Gastrocnemius medialis (tissue), 4 donors: Measurements from ENCODE around the gene FOSL2. TPM values are rescaled to one million over a fixed set of nuclear protein-coding genes. Genes with fewer than 3 reads are reported as not detected.

Experiments used
- ATAC-seq, 2 donors: fragments of 150-250 bp; one replicate each; pipeline ENCODE4 v1.9.1; 2016
- DNase-seq, 2 donors: peaks; one replicate each; pipeline ENCODE4 v3.0.0-alpha.2; 2019
- H3K27ac ChIP-seq, 4 donors: fragments of 200-600 bp; sonication (generic); 1 replicate in 1 of 4; 2 replicates in 3 of 4; pipeline ENCODE4 v1.5.1; 2016 to 2018; ENCODE audit warnings: mild to moderate bottlenecking in 2 of 4, moderate library complexity in 1 of 4
- H3K27me3 ChIP-seq, 3 donors: fragments of 200-600 bp; sonication (generic) in 2 of 3; 1 replicate in 1 of 3; 2 replicates in 2 of 3; pipeline versions ENCODE4 v1.5.1 to v1.6.0; 2016 to 2019; ENCODE audit warnings: mild to moderate bottlenecking in 1 of 3, moderate library complexity in 1 of 3
- H3K36me3 ChIP-seq, 2 donors: fragments of 200-600 bp; sonication (generic) in 1 of 2; one replicate each; pipeline ENCODE4 v1.5.1; 2017 to 2018
- H3K4me1 ChIP-seq, 2 donors: fragments of 200-600 bp; sonication (generic) in 1 of 2; one replicate each; pipeline ENCODE4 v1.5.1; 2016 to 2017; ENCODE audit warnings: mild to moderate bottlenecking in 2 of 2
- H3K4me3 ChIP-seq, 4 donors: fragments of 200-600 bp; sonication (generic) in 3 of 4; 1 replicate in 1 of 4; 2 replicates in 3 of 4; pipeline ENCODE4 v1.5.1; 2016 to 2019; ENCODE audit warnings: mild to moderate bottlenecking in 2 of 4
- H3K9me3 ChIP-seq, 3 donors: fragments of 200-600 bp; sonication (generic) in 2 of 3; 1 replicate in 1 of 3; 2 replicates in 2 of 3; pipeline ENCODE4 v1.5.1; 2016 to 2019
- POLR2A ChIP-seq, 2 donors: fragments of 450-650 bp; IDR thresholded peaks; one replicate each; pipeline ENCODE4 v1.6.1; 2017; ENCODE audit warnings: antibody characterized with exemption in 2 of 2, mild to moderate bottlenecking in 2 of 2, moderate library complexity in 2 of 2
- in situ Hi-C, 4 donors: fragments of 200-750 bp; cut with MboI; loops; one replicate each; pipeline versions ENCODE4 v1.15.0 to v1.8.0; 2017; ENCODE audit warnings: low sequenced_read_pairs in 4 of 4
- intact Hi-C: fragments of 100-400 bp; cut with DNase I; formaldehyde crosslinking; loops from one replicate; pipeline ENCODE4 v1.15.1; 2023; ENCODE audit warnings: low total_unique reads
- total RNA-seq, 4 donors: library from RNA; depleted of rRNA; stranded (reverse); fragments of >200 nt; gene quantifications; one replicate each; pipeline versions ENCODE4 v1.1.0 to v1.2.3, GENCODE V29; 2016
- TF ChIP-seq, protein P1 (sequence below), 5 experiments: fragments of 450-650 bp in 3 of 5; fragments of 200-600 bp in 2 of 5; sonication (generic) in 2 of 5; IDR thresholded peaks in 4 of 5; conservative IDR thresholded peaks in 1 of 5; 1 replicate in 4 of 5; 2 replicates in 1 of 5; pipeline ENCODE4 v1.5.1; 2016 to 2019; ENCODE audit warnings: antibody characterized with exemption in 5 of 5, mild to moderate bottlenecking in 3 of 5, moderate library complexity in 3 of 5

The FOSL2 gene
- total RNA-seq, 4 donors from 2014 or later, result 193 to 214 (median 210) TPM

DNA sequence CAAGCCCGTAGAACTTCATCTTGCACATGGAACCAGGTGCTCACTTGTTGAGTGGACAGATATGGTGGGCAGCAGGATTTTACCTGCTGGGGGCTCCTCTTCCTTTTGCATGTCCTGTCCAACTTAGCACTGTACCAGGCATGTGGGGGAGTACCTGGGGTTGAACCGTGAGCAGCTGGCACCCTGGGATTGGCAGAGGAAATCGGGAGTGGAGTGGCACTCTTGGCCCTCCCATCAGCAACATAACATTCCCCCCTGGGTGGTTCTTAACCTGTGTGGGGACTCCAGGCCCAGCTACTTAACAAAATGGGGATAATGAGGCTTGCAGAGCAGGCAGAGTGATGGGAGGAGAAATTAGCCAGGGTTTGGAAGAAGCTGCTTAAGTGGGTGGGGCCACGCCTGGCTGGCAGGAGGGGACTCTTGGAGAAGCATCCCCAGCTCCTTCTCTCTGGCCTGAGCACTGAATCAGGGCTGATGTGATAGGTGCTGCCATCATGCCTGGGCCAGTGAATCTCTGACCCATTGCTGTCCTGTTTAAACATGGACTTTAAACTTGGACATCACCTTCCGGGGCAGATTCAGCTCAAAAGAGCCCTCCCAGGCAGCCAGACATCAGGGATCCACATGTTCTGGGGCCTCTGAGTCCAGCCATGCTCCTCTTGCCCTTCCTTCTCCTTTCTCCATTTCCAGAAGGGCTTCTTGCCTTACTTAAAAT is 15.5 kb downstream of the FOSL2 start:
- no peaks in the 10 kb centered on the region for H3K27me3 ChIP-seq
- in situ Hi-C loops (no loop called here), intact Hi-C loops (no loop called here)
- peaks cover 54 to 57% of the 10 kb centered on the region in 2 donors for H3K4me1 ChIP-seq
- peak overlapping the region; percentile 69 to 99 (median 76) for H3K27ac ChIP-seq
- peaks cover 27 to 100% of the 10 kb centered on the region in 2 donors for H3K36me3 ChIP-seq
- TF ChIP-seq POLR2A (IDR thresholded peaks at IDR 0.05), result no peak
- TF ChIP-seq, protein P1, sequence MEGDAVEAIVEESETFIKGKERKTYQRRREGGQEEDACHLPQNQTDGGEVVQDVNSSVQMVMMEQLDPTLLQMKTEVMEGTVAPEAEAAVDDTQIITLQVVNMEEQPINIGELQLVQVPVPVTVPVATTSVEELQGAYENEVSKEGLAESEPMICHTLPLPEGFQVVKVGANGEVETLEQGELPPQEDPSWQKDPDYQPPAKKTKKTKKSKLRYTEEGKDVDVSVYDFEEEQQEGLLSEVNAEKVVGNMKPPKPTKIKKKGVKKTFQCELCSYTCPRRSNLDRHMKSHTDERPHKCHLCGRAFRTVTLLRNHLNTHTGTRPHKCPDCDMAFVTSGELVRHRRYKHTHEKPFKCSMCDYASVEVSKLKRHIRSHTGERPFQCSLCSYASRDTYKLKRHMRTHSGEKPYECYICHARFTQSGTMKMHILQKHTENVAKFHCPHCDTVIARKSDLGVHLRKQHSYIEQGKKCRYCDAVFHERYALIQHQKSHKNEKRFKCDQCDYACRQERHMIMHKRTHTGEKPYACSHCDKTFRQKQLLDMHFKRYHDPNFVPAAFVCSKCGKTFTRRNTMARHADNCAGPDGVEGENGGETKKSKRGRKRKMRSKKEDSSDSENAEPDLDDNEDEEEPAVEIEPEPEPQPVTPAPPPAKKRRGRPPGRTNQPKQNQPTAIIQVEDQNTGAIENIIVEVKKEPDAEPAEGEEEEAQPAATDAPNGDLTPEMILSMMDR (IDR thresholded peaks at IDR 0.05 in 4 of 5, conservative IDR thresholded peaks at IDR 0.05 in 1 of 5), result no peak
- no peak for ATAC-seq
- no peaks in the 10 kb centered on the region for H3K9me3 ChIP-seq
- DNase-seq, result no peak
- H3K4me3 ChIP-seq, result no peak overlapping the region

DNA sequence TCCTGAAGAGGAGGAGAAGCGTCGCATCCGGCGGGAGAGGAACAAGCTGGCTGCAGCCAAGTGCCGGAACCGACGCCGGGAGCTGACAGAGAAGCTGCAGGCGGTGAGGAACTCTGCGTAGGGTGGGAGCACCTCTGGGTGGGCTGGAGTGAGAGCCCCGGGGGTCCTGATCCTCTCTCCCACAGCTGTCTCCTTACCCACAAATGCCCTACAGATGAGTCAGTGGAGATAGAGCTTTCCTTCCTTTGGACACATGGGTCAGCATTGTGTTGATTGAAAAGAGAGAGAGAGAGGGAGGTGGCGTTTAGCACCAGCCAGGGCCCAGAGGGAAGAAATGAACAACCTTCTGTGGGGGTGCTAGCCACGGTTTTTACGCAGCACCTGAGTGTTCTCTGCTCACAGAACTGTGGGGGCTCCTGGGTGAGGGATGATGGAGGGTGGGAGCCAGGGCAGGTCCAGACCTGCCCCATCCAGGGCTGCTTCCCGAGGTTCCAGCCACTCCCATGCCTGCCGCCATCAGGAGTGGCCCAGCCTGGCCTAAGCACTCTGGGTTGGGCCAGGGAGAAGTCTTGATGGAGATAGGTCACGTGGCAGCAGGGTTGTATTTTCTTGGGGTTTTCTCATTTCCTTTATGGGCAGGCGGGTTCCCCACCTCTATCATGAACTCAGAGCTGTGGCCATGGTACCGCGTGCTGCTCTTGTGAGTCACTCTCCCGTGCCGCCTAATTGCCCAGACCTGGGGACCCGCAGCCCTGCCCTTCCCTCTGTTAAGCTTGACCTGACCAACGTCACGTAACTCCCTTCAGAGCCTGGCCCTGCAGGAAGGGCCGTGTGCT is 16.3 kb downstream of the FOSL2 start:
- TF ChIP-seq, protein P1 (IDR thresholded peaks at IDR 0.05 in 4 of 5, conservative IDR thresholded peaks at IDR 0.05 in 1 of 5), result no peak
- no peak for TF ChIP-seq POLR2A (IDR thresholded peaks at IDR 0.05)
- Histone ChIP-seq H3K4me1 (peaks cover 53 to 54% of the 10 kb centered on the region in 2 donors), H3K27me3 (no peaks in the 10 kb centered on the region), H3K27ac (peak overlapping the region; percentile 50 to 99 (median 73)), H3K9me3 (no peaks in the 10 kb centered on the region), H3K4me3 (no peak overlapping the region), H3K36me3 (peaks cover 25 to 100% of the 10 kb centered on the region in 2 donors)
- intact Hi-C loops (no loop called here), in situ Hi-C loops (no loop called here)
- peak in 1 of 2 donors; percentile 2 for ATAC-seq
- DNase-seq, result peak in 1 of 2 donors; percentile 49

DNA sequence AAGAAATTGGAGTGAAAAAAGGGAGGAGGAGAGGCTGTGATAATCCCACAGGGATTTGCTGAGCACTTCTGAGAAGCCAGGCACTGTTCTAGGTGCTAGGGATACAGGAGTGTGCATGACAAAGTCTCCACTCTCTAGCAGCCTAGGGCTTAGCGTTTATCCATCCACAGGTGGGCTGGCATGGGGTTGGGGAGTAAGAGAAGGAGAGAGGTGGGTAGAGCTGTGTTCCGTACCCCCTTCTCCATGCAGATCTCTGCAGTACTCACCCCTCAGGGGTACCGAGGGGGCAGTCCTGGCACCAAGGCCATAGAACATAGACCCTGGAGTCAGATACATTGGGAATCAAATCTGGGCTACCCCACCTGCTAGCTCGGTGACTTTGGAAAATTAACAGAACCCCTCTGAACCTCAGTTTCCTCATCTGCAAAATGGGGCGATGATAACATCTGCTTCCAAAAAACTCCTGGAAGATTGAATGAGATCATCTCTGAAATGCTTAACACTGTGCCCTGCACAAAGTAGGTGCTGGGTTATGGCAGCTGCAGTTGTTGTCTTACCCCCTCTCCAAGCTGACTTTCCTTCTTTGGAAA is 18.6 kb downstream of the FOSL2 start:
- H3K36me3 ChIP-seq, result peaks cover 20 to 100% of the 10 kb centered on the region in 2 donors
- intact Hi-C loops (no loop called here), in situ Hi-C loops (no loop called here)
- H3K27ac ChIP-seq, result peak overlapping the region; percentile 17 to 50 (median 44)
- H3K27me3 ChIP-seq, result no peaks in the 10 kb centered on the region
- no peak overlapping the region for H3K4me3 ChIP-seq
- DNase-seq (no peak), ATAC-seq (no peak)
- no peaks in the 10 kb centered on the region for H3K9me3 ChIP-seq
- TF ChIP-seq, protein P1 (IDR thresholded peaks at IDR 0.05 in 4 of 5, conservative IDR thresholded peaks at IDR 0.05 in 1 of 5), result no peak
- no peak for TF ChIP-seq POLR2A (IDR thresholded peaks at IDR 0.05)
- H3K4me1 ChIP-seq, result peaks cover 37 to 54% of the 10 kb centered on the region in 2 donors

DNA sequence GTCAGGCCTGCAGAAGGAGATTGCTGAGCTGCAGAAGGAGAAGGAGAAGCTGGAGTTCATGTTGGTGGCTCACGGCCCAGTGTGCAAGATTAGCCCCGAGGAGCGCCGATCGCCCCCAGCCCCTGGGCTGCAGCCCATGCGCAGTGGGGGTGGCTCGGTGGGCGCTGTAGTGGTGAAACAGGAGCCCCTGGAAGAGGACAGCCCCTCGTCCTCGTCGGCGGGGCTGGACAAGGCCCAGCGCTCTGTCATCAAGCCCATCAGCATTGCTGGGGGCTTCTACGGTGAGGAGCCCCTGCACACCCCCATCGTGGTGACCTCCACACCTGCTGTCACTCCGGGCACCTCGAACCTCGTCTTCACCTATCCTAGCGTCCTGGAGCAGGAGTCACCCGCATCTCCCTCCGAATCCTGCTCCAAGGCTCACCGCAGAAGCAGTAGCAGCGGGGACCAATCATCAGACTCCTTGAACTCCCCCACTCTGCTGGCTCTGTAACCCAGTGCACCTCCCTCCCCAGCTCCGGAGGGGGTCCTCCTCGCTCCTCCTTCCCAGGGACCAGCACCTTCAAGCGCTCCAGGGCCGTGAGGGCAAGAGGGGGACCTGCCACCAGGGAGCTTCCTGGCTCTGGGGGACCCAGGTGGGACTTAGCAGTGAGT is 19.4 kb downstream of the FOSL2 start:
- Histone ChIP-seq H3K9me3 (no peaks in the 10 kb centered on the region), H3K4me3 (no peak overlapping the region), H3K36me3 (peaks cover 16 to 92% of the 10 kb centered on the region in 2 donors), H3K27me3 (no peaks in the 10 kb centered on the region), H3K4me1 (peaks cover 30 to 50% of the 10 kb centered on the region in 2 donors), H3K27ac (peak overlapping the region in 3 of 4 donors; percentile 71 to 73 (median 73))
- in situ Hi-C loops, result no loop called here
- TF ChIP-seq, protein P1 (IDR thresholded peaks at IDR 0.05 in 4 of 5, conservative IDR thresholded peaks at IDR 0.05 in 1 of 5), result no peak
- no peak for TF ChIP-seq POLR2A (IDR thresholded peaks at IDR 0.05)
- DNase-seq (peak in 1 of 2 donors; percentile 18), ATAC-seq (no peak)
- intact Hi-C loops, result no loop called here
